ENCODE results near the gene CILP2.

The CILP2 gene

GRCh38 chr19:19571071-19571786, 33.2 kb downstream of the CILP2 start:
- DNase-seq: no peak

DNA sequence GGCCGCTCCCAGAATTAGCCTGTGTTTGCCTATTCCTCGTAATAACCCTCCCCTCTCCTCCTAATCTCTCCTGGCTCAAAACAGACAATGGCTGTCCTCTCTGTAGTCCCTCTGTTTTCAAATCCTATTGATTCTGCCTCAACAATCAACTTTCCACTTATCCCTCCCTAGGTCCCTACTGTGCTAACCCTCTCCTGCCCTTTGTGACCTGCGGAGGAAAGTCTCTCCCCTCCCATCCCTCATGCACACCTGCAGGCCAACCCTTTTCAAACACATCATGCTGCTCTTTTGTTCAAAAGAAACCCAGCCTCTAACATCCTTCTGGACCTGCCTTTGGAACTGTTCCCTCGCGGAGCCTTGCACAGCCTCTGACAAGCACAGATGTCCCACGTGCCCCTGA, 37.3 kb downstream of the CILP2 start:
- no peak for DNase-seq

DNA sequence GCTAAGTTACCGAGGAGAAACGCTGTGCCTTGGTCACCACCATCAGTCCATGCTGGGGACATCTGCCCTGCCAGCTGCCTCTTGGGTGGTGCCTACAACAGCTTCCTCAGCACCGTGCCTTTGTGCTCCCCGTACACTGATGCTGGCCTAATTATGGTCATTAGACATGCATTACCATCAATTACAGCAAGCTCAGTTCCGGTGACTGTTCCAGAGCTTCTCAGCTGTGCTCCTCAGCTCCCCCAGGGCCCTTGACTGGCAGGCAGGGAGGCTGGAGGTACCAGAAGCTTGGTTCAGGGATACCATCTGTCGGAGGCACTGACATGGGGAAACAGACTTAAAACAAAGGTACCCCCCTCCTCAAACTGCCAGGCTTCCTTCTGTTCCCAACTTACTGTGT, 40.2 kb downstream of the CILP2 start:
- DNase-seq: no peak

DNA sequence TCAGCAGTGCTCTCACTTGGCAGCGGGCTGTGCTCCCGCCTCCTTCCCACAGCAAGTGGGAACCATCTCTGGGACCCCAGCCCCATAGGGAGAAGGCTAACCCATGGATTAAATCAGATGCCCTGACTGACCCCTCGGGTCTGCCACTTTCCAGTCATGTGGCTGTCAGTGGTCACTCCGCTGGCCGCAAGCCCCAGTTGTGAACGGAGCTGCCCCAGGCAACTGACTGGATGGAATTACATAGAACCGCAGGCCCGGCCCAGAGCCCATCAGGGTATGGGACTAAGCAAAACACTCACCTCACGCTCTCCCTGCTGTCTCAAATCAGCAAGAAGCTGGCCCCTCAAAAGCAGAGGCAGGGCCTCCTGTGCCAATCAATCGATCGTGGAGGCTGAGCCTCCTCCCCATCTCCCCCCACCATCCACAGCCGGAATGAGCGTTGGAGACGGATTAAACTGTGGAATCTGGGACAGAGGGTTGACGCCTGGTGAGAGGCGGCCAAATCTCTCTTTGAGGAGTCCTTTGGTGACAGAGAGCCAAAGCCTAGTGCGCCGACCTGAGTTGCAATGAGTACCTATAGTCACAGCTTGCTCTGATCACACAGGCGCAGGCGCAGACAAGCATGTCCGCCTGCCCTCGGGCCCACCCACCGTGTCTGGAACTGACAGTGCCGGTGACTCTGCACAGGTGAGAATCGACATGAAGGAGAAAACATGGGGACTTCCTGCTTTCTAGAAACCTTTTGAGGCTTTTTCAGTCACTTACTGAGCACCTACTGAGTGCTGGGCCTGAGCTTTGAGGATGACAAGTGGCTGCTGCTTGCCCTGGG, 41.7 kb downstream of the CILP2 start:
- DNase-seq: no peak

- DNase-seq: no peak
Observed at GRCh38 chr19:19580418-19580817, 42.4 kb downstream of the CILP2 start.

DNA sequence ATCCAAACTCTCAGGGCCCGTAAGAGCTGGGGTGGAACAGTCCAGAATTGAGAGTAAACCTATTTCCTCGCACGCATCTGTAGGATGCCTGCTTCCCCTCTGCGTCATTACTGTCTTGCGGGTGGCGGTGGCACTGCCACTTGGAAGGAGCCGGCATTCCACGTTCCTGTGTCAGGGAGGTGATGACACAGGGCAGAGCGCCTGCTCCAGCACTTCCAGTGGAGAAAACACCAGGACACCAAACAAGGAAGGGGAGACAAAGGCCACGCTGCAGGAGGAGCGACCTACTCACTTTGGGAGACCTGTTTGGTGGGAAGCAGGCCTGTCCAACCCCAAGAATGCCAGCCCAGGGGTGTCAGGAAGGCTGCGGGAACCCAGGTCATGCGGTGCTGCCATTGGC, 43.3 kb downstream of the CILP2 start:
- DNase-seq: no peak

DNA sequence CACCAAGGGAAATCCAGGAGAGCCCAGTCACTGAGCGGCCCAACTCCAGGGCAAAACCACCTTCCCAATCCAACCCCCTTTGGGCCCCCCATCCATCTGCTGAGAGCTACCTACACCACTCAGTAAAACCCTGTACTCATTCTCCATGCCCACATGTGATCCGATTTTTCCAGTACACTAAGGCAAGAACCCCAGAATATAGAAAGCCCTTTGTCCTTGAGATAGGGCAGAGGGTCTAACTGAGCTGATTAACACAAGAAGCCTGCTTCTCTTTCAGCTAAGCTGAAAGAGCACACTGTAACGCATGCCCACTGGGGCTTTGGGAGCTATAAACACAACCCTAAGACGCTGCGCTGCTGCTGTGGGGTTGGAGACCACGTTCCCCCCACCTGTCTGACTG, 44.4 kb downstream of the CILP2 start:
- DNase-seq: no peak

DNA sequence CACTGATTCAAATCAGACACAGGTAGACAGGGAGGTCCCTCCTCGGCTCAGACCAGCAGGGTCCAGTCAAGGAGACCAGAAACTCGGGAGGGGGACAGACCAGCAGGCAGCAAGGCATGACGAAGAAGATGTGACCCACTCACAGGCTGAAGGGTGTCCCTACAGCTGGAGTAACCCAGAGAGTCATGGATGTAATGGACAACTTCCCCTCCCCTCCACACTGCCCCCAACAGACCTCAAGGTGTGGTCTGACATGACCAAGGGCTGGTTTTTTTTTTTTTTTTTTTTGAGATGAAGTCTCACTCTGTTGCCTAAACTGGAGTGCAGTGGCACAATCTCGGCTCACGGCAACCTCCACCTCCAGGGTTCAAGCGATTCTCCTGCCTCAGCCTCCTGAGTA, 46.3 kb downstream of the CILP2 start:
- no peak for DNase-seq

DNA sequence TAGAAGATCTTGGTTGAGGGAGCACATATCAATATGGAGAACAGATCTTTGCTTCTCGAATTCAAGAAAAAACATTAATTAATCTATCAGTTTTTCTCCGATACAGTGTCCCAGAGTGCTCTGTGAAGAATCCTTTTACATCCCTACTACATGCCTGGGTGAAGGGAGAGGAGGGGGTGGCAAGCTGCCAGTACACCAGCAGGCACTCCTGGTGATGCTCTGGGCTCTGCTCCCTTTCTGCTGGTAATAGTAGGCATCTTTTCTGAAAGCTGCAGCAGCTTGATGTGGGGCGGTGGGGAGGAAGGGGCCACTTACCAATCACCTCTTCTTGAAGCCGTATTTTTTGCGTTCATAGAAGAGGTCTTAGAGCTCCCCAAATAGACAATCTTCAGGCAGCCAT, 49.7 kb downstream of the CILP2 start:
- no peak for DNase-seq

- no peak for DNase-seq
Observed at GRCh38 chr19:19588546-19588945, 50.5 kb downstream of the CILP2 start.

GRCh38 chr19:19591133-19591825, 53.2 kb downstream of the CILP2 start:
- DNase-seq: peak; percentile 56

- no peak for DNase-seq
Observed at GRCh38 chr19:19592690-19593089, 54.6 kb downstream of the CILP2 start.

- DNase-seq: no peak
Observed at GRCh38 chr19:19594381-19594780, 56.3 kb downstream of the CILP2 start.

- DNase-seq: no peak
Observed at GRCh38 chr19:19595171-19595701, 57.2 kb downstream of the CILP2 start.

Measured in activated CD4-positive, alpha-beta T cell treated with anti-CD3 and anti-CD28 coated beads, Interleukin-2, amount 50 U/mL, for 1 hour (primary cell).